ENCODE measurements around the gene WDR76. TPM values are rescaled to one million over a fixed set of nuclear protein-coding genes. Genes with fewer than 3 reads are reported as not detected.
A peak's percentile ranks its signal among the peaks of the same experiment; 100 is the strongest.
"Not testable (repeated sequence)": the region's sequence is repeated elsewhere in the genome, so short reads cannot be mapped to it uniquely, and the experiment has no call there.

The WDR76 gene
- total RNA-seq, 2 experiments from 2014 or later, result 126 to 170 TPM

- H3K36me3 ChIP-seq (ENCODE audit: insufficient read depth, low read length), result peaks cover 80% of the 10 kb centered on the region
- no peak within 1 kb of the TSS; the same call in 1 of the 2 replicates for H2AFZ ChIP-seq (ENCODE audit: low read length)
- ChIA-PET POLR2A (interaction anchor here (0.9 to 5.4 kb wide), 10 partner anchors 9 to 30 kb away, joined by 3 to 28 read pairs (median 6); partner anchors contain the start of genes ELL3, MFAP1 and WDR76), CTCF (ENCODE audit: unreplicated experiment) (interaction anchor here (0.9 to 1.7 kb wide), 2 partner anchors 8 to 11 kb away, joined by 4 to 6 read pairs; no protein-coding TSS in a partner anchor)
- H3K4me1 ChIP-seq (ENCODE audit: insufficient read depth, low read length, poor library complexity, severe bottlenecking), result peaks cover 59% of the 10 kb centered on the region
- no peaks in the 10 kb centered on the region for H3K9me3 ChIP-seq (ENCODE audit: low read length)
- DNase-seq (ENCODE audit: low spot score), result peak; percentile 93
- peak within 1 kb of the TSS; percentile 83 for H3K4me2 ChIP-seq (ENCODE audit: low read length)
- H3K27ac ChIP-seq (ENCODE audit: low read depth, low read length, poor library complexity, severe bottlenecking), result peak within 1 kb of the TSS; percentile 97
- peak within 1 kb of the TSS; percentile 92 for H3K4me3 ChIP-seq (ENCODE audit: low read depth, low read length, poor library complexity, severe bottlenecking)
- H3K79me2 ChIP-seq (ENCODE audit: insufficient read depth, low read depth, low read length), result peaks cover 19% of the 10 kb centered on the region
- H4K20me1 ChIP-seq (ENCODE audit: insufficient read depth, low read length), result peaks cover 6% of the 10 kb centered on the region; the same call in 1 of the 2 replicates
- BruUV-seq (replicated peaks), result TSS peak; percentile 30
- no peaks in the 10 kb centered on the region for H3K9me2 ChIP-seq (ENCODE audit: insufficient read depth, low read length)
- TF ChIP-seq EZH2phosphoT487 (IDR thresholded peaks at IDR 0.05; ENCODE audit: borderline replicate concordance, low read depth, low read length) (no peak), CTCF (conservative IDR thresholded peaks at IDR 0.05; ENCODE audit: low read length) (no peak)
- intact Hi-C loops (cut with micrococcal nuclease; ENCODE audit: unreplicated experiment), result no loop called here
Observed at GRCh38 chr15:43800286-43801141, 26.3 kb upstream of the WDR76 start, which contains the start of gene HYPK. HYPK (plus strand) TSS chr15:43800599; CDS start chr15:43800623, 24 bp downstream.

GRCh38 chr15:43802676-43803075 is 24.1 kb upstream of the WDR76 start:
- BruUV-seq (replicated peaks); CTCF ChIA-PET (ENCODE audit: unreplicated experiment): not testable (repeated sequence)
- peaks cover 21% of the 10 kb centered on the region for H3K79me2 ChIP-seq (ENCODE audit: insufficient read depth, low read depth, low read length)

GRCh38 chr15:43808435-43808950 is 18.3 kb upstream of the WDR76 start:
- DNase-seq (ENCODE audit: low spot score), result peak; percentile 44
- H3K4me2 ChIP-seq (ENCODE audit: low read length), result peak overlapping the region; percentile 72
- peak overlapping the region; percentile 96 for H3K27ac ChIP-seq (ENCODE audit: low read depth, low read length, poor library complexity, severe bottlenecking)
- peaks cover 38% of the 10 kb centered on the region for H3K4me1 ChIP-seq (ENCODE audit: insufficient read depth, low read length, poor library complexity, severe bottlenecking)
- no peaks in the 10 kb centered on the region; the same call in 1 of the 2 replicates for H4K20me1 ChIP-seq (ENCODE audit: insufficient read depth, low read length)
- H3K9me3 ChIP-seq (ENCODE audit: low read length), result no peaks in the 10 kb centered on the region
- POLR2A ChIA-PET, result interaction anchor here (0.6 to 6.1 kb wide), 11 partner anchors 8 to 63 kb away, joined by 3 to 150 read pairs (median 6); partner anchors contain the start of genes ELL3, HYPK, MFAP1 and SERINC4
- peak overlapping the region; percentile 46 for H3K4me3 ChIP-seq (ENCODE audit: low read depth, low read length, poor library complexity, severe bottlenecking)
- H3K36me3 ChIP-seq (ENCODE audit: insufficient read depth, low read length), result peaks cover 93% of the 10 kb centered on the region
- H3K79me2 ChIP-seq (ENCODE audit: insufficient read depth, low read depth, low read length), result peaks cover 6% of the 10 kb centered on the region; the same call in 1 of the 2 replicates
- no TSS peak for BruUV-seq (replicated peaks)
- H2AFZ ChIP-seq (ENCODE audit: low read length), result no peak overlapping the region
- TF ChIP-seq EZH2phosphoT487 (IDR thresholded peaks at IDR 0.05; ENCODE audit: borderline replicate concordance, low read depth, low read length) (no peak), CTCF (conservative IDR thresholded peaks at IDR 0.05; ENCODE audit: low read length) (no peak)
- no peaks in the 10 kb centered on the region for H3K9me2 ChIP-seq (ENCODE audit: insufficient read depth, low read length)
- intact Hi-C loops (cut with micrococcal nuclease; ENCODE audit: unreplicated experiment), result loop anchor here (2.0 kb wide), 1 partner anchor 20 kb away; no protein-coding TSS in a partner anchor
- CTCF ChIA-PET (ENCODE audit: unreplicated experiment), result interaction anchor here (1.0 to 2.4 kb wide), 3 partner anchors 8 to 19 kb away, joined by 3 to 6 read pairs (median 4); partner anchors contain the start of genes HYPK, MFAP1 and SERINC4

More at GRCh38 chr15:43802676-43803075, 24.1 kb upstream of the WDR76 start:
- H3K9me3 ChIP-seq (ENCODE audit: low read length); H4K20me1 ChIP-seq (ENCODE audit: insufficient read depth, low read length); H3K4me3 ChIP-seq (ENCODE audit: low read depth, low read length, poor library complexity, severe bottlenecking); H3K9me2 ChIP-seq (ENCODE audit: insufficient read depth, low read length); DNase-seq (ENCODE audit: low spot score); intact Hi-C loops (cut with micrococcal nuclease; ENCODE audit: unreplicated experiment); H3K4me2 ChIP-seq (ENCODE audit: low read length); H2AFZ ChIP-seq (ENCODE audit: low read length); H3K27ac ChIP-seq (ENCODE audit: low read depth, low read length, poor library complexity, severe bottlenecking): not testable (repeated sequence)
- POLR2A ChIA-PET, result interaction anchor here (2.2 kb wide), 1 partner anchor 29 kb away, joined by 7 read pairs; no protein-coding TSS in a partner anchor
- Histone ChIP-seq H3K36me3 (ENCODE audit: insufficient read depth, low read length) (peaks cover 81% of the 10 kb centered on the region), H3K4me1 (ENCODE audit: insufficient read depth, low read length, poor library complexity, severe bottlenecking) (peaks cover 41% of the 10 kb centered on the region)

Data from OCI-LY7 (cell line).